T-helper 1 cell treated with Interleukin-12 subunit alpha and Interleukin-12 subunit beta and Interleukin-4 antibody, amounts not matched to agents 30 ng/mL and 1 ng/mL, for 36 hours (primary cell): Measurements from ENCODE around the gene ST7. TPM values are rescaled to one million over a fixed set of nuclear protein-coding genes. Genes with fewer than 3 reads are reported as not detected.
"Not testable (repeated sequence)": the region's sequence is repeated elsewhere in the genome, so short reads cannot be mapped to it uniquely, and the experiment has no call there.

Source experiments
- intact Hi-C: fragments of 100-400 bp; cut with micrococcal nuclease; formaldehyde crosslinking; loops from one replicate; pipeline ENCODE4 v1.15.1; 2024
- total RNA-seq: library from RNA; stranded (reverse); gene quantifications from 2 replicates; pipeline ENCODE4 v1.2.3, GENCODE V29; 2022

The ST7 gene
- total RNA-seq, 1 donor from 2014 or later: 3.4 TPM

- intact Hi-C loops: loop anchor here (5.0 kb wide), 1 partner anchor 177 kb away; no protein-coding TSS in a partner anchor
Observed at GRCh38 chr7:117210397-117210796, 257.1 kb downstream of the ST7 start.

GRCh38 chr7:117210908-117211307 is 257.6 kb downstream of the ST7 start:
- intact Hi-C loops: loop anchor here (5.0 kb wide), 1 partner anchor 176 kb away; no protein-coding TSS in a partner anchor

GRCh38 chr7:117211614-117212013 is 258.3 kb downstream of the ST7 start:
- intact Hi-C loops: loop anchor here (2.0 to 5.0 kb wide), 2 partner anchors 176 to 505 kb away; no protein-coding TSS in a partner anchor

GRCh38 chr7:117212969-117213877 is 259.9 kb downstream of the ST7 start:
- intact Hi-C loops: loop anchor here (1.0 to 5.0 kb wide), 4 partner anchors 174 to 983 kb away; no protein-coding TSS in a partner anchor

GRCh38 chr7:117216010-117216409 is 262.7 kb downstream of the ST7 start:
- intact Hi-C loops: no loop called here

- intact Hi-C loops: no loop called here
Observed at GRCh38 chr7:117216436-117217069, 263.3 kb downstream of the ST7 start.

GRCh38 chr7:117217106-117218035 is 264.1 kb downstream of the ST7 start:
- intact Hi-C loops: no loop called here

- intact Hi-C loops: no loop called here
Observed at GRCh38 chr7:117218700-117219099, 265.4 kb downstream of the ST7 start.

GRCh38 chr7:117219485-117219884 is 266.2 kb downstream of the ST7 start:
- intact Hi-C loops: no loop called here

- intact Hi-C loops: no loop called here
Observed at GRCh38 chr7:117220836-117221235, 267.5 kb downstream of the ST7 start.

- intact Hi-C loops: no loop called here
Observed at GRCh38 chr7:117225536-117225935, 272.2 kb downstream of the ST7 start.

- intact Hi-C loops: no loop called here
Observed at GRCh38 chr7:117227091-117227490, 273.8 kb downstream of the ST7 start.

GRCh38 chr7:117229350-117229749 is 276.0 kb downstream of the ST7 start:
- intact Hi-C loops: no loop called here

GRCh38 chr7:117230276-117231046 is 277.2 kb downstream of the ST7 start:
- intact Hi-C loops: no loop called here

- intact Hi-C loops: no loop called here
Observed at GRCh38 chr7:117231047-117231359, 277.7 kb downstream of the ST7 start.

GRCh38 chr7:117237646-117238045 is 284.3 kb downstream of the ST7 start:
- intact Hi-C loops: no loop called here

GRCh38 chr7:117238472-117238871 is 285.2 kb downstream of the ST7 start:
- intact Hi-C loops: no loop called here

- intact Hi-C loops: no loop called here
Observed at GRCh38 chr7:117238937-117239336, 285.6 kb downstream of the ST7 start.

GRCh38 chr7:117241088-117241487 is 287.8 kb downstream of the ST7 start:
- intact Hi-C loops: no loop called here

GRCh38 chr7:117243390-117243789 is 290.1 kb downstream of the ST7 start:
- intact Hi-C loops: no loop called here

- intact Hi-C loops: not testable (repeated sequence)
Observed at GRCh38 chr7:117245703-117246102, 292.4 kb downstream of the ST7 start.
